Keratinocyte (primary cell): Measurements from ENCODE around the gene KCNH2. TPM values are rescaled to one million over a fixed set of nuclear protein-coding genes. Genes with fewer than 3 reads are reported as not detected.
"Not testable (repeated sequence)": the region's sequence is repeated elsewhere in the genome, so short reads cannot be mapped to it uniquely, and the experiment has no call there.

Source experiments
- DNase-seq: peaks from one replicate; pipeline ENCODE4 v3.0.0-alpha.2; 2011; ENCODE audit warnings: low read depth, missing footprints, low spot score
- FAIRE-seq: peaks from 2 replicates; lab custom pipeline; 2011; peaks lifted over from hg19 to GRCh38; lab: Jason Lieb, UNC
- H2AFZ ChIP-seq: 2 replicates; pipeline ENCODE4 v1.6.0; 2012; ENCODE audit warnings: low read length, control low read depth, inconsistent platforms; ENCODE audit not compliant: control insufficient read depth
- H3K27ac ChIP-seq: 2 replicates; pipeline ENCODE4 v1.5.1; 2011; ENCODE audit warnings: low read length; ENCODE audit not compliant: control insufficient read depth, insufficient read depth
- H3K27me3 ChIP-seq: 3 replicates; pipeline ENCODE4 v1.6.0; 2011; ENCODE audit warnings: low read length; ENCODE audit not compliant: control insufficient read depth, insufficient read depth; ENCODE audit errors: extremely low read depth
- H3K36me3 ChIP-seq, 2 experiments: 2 replicates in 1 of 2; 3 replicates in 1 of 2; pipeline ENCODE4 v1.5.1; 2011; ENCODE audit warnings: low read length in 2 of 2, mild to moderate bottlenecking in 1 of 2; ENCODE audit not compliant: control insufficient read depth in 2 of 2, insufficient read depth in 2 of 2; ENCODE audit errors: extremely low read depth in 1 of 2
- H3K4me1 ChIP-seq: 3 replicates; pipeline ENCODE4 v1.5.1; 2011; ENCODE audit warnings: low read length; ENCODE audit not compliant: control insufficient read depth, insufficient read depth; ENCODE audit errors: extremely low read depth
- H3K4me2 ChIP-seq: 3 replicates; pipeline ENCODE4 v1.6.0; 2011; ENCODE audit warnings: low read depth, low read length; ENCODE audit not compliant: control insufficient read depth, insufficient read depth; ENCODE audit errors: extremely low read depth
- H3K4me3 ChIP-seq, 3 experiments: fragments of 200-600 bp in 1 of 3; sonication (generic) in 1 of 3; 2 replicates in 2 of 3; 3 replicates in 1 of 3; pipeline ENCODE4 v1.5.1; 2011 to 2016; ENCODE audit warnings: low read length in 3 of 3, mild to moderate bottlenecking in 3 of 3, control low read depth in 2 of 3, inconsistent platforms in 1 of 3, low read depth in 1 of 3, mixed read lengths in 1 of 3, mixed run types in 1 of 3, moderate library complexity in 1 of 3; ENCODE audit not compliant: control insufficient read depth in 2 of 3, insufficient read depth in 2 of 3; ENCODE audit errors: extremely low read depth in 1 of 3
- H3K79me2 ChIP-seq: 2 replicates; pipeline ENCODE4 v1.6.0; 2012; ENCODE audit warnings: low read length; ENCODE audit not compliant: control insufficient read depth, insufficient read depth
- H3K9ac ChIP-seq: 3 replicates; pipeline ENCODE4 v1.6.0; 2011; ENCODE audit warnings: low read length; ENCODE audit not compliant: control insufficient read depth, insufficient read depth; ENCODE audit errors: extremely low read depth
- H3K9me1 ChIP-seq: 3 replicates; pipeline ENCODE4 v1.6.0; 2011; ENCODE audit warnings: low read length; ENCODE audit not compliant: control insufficient read depth, insufficient read depth; ENCODE audit errors: extremely low read depth
- H3K9me3 ChIP-seq: 2 replicates; pipeline ENCODE4 v1.5.1; 2012; ENCODE audit warnings: low read depth, low read length; ENCODE audit not compliant: control insufficient read depth
- H4K20me1 ChIP-seq: 3 replicates; pipeline ENCODE4 v1.6.0; 2011; ENCODE audit warnings: low read length; ENCODE audit not compliant: control insufficient read depth, insufficient read depth; ENCODE audit errors: extremely low read depth
- CTCF ChIP-seq, 3 experiments: IDR thresholded peaks in 1 of 3; conservative IDR thresholded peaks in 1 of 3; optimal IDR thresholded peaks in 1 of 3; 2 replicates in 2 of 3; 3 replicates in 1 of 3; pipeline versions ENCODE3 to v1.5.1; 2011; ENCODE audit warnings: low read length in 3 of 3, mild to moderate bottlenecking in 3 of 3, moderate library complexity in 2 of 3, control low read depth in 1 of 3, inconsistent platforms in 1 of 3; ENCODE audit not compliant: insufficient read depth in 2 of 3; ENCODE audit errors: extremely low read depth in 1 of 3
- EZH2 ChIP-seq: IDR thresholded peaks from one replicate; pipeline ENCODE4 v1.6.1; 2012; ENCODE audit warnings: inconsistent platforms, mild to moderate bottlenecking, low read length, moderate library complexity
- dilution Hi-C: fragments of 300-500 bp; cut with MboI; formaldehyde crosslinking; loops from one replicate; pipeline ENCODE4 v1.7.0; 2020; ENCODE audit warnings: low sequenced_read_pairs; ENCODE audit not compliant: extremely low pct_ligation_motif_present
- polyA plus RNA-seq, 5 experiments: library from polyadenylated mRNA; depleted of rRNA in 3 of 5; stranded (reverse) in 3 of 5; stranded (forward) in 1 of 5; unstranded in 1 of 5; fragments of >200 nt; gene quantifications; 1 replicate in 1 of 5; 2 replicates in 3 of 5; 3 replicates in 1 of 5; pipeline versions ENCODE4 v1.2.1 to v1.2.3, GENCODE V29; 2011 to 2012; ENCODE audit warnings: missing spikeins in 2 of 5, low read depth in 1 of 5, low replicate concordance in 1 of 5

KCNH2 gene
- polyA plus RNA-seq, 1 donor (not counting 4 experiments of a cell fraction or from before 2014, with no cell fraction given) = 0.03 TPM

DNA sequence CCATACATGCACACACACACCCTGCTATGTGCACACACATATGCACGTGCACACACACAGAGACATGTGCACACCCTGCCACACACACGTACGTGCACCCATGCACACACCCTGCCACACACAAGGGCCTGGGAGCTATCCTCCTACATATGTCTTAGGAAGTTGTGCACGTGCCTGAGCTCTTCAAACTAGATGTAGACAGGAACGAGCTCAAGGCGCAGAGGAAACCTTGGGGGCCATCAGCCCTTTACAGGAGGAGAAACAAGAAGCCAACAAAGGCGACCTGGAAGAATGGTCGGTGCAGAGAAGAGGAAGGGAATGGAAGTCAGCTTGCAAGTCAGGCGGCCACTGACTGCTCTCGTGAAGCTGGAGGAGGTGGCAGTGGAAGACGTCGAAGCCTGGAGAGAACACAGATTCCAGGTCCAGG lies 67.1 kb downstream of the KCNH2 start:
- no peaks in the 10 kb centered on the region for H3K9me1 ChIP-seq
- no peaks in the 10 kb centered on the region for H3K4me1 ChIP-seq
- H3K79me2 ChIP-seq = no peaks in the 10 kb centered on the region
- TF ChIP-seq EZH2 = no peak
- no peak for TF ChIP-seq CTCF (optimal IDR thresholded peaks at IDR 0.05 in 1 of 3, IDR thresholded peaks at IDR 0.05 in 1 of 3, conservative IDR thresholded peaks at IDR 0.05 in 1 of 3; ENCODE audit: extremely low read depth in 1 of 3, insufficient read depth in 2 of 3, low read length in 3 of 3)
- no peak for DNase-seq
- H3K9ac ChIP-seq = no peak overlapping the region
- no peak overlapping the region for H3K4me3 ChIP-seq
- no peaks in the 10 kb centered on the region for H3K36me3 ChIP-seq
- no peaks in the 10 kb centered on the region for H4K20me1 ChIP-seq
- H3K4me2 ChIP-seq = no peak overlapping the region
- dilution Hi-C loops = no loop called here
- FAIRE-seq = no peak
- H3K9me3 ChIP-seq = no peaks in the 10 kb centered on the region
- no peak overlapping the region for H2AFZ ChIP-seq
- no peak overlapping the region for H3K27ac ChIP-seq
- peaks cover 5% of the 10 kb centered on the region for H3K27me3 ChIP-seq

DNA sequence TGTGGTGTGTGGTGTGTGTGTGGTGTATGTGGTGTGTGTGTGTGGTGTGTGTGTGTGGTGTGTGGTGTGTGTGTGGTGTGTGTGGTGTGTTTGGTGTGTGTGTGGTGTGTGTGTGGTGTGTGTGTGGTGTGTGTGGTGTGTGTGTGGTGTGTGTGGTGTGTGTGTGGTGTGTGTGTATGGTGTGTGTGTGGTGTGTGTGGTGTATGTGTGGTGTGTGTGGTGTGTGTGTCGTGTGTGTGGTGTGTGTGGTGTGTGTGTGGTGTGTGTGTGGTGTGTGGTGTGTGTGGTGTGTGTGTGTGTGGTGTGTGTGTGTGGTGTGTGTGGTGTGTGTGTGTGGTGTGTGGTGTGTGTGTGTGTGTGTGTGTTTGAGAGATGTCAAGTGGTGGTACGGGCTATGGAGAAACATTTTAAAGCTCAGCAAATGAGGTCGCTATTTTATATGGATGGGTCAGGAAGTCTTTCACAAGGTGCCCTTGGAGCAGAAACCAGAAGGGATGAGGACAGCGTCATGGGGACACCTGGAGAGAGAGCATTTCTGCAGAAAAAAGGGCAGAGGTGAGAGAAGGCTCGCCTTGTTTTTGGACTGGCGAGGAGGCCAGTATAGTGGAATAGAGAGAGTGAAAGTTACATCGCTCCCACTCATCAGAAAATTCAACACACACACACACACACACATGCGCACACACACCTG lies 67.7 kb downstream of the KCNH2 start:
- H3K4me3 ChIP-seq, H3K9me3 ChIP-seq, H4K20me1 ChIP-seq, H3K27me3 ChIP-seq, H3K27ac ChIP-seq, DNase-seq, H2AFZ ChIP-seq, dilution Hi-C loops, H3K79me2 ChIP-seq, H3K36me3 ChIP-seq, H3K9me1 ChIP-seq, H3K9ac ChIP-seq, H3K4me2 ChIP-seq, H3K4me1 ChIP-seq: not testable (repeated sequence)
- peak; percentile 17 for FAIRE-seq
